Measurements from ENCODE around the gene ADM2.

Gene ADM2

GRCh38 chr22:50456026-50456425 is 25.3 kb upstream of the ADM2 start:
- Histone ChIP-seq H3K4me3 (ENCODE audit: low read length) (no peak overlapping the region), H3K9me3 (replicated peaks; ENCODE audit: insufficient read depth, low read length) (no peaks in the 10 kb centered on the region), H3K79me2 (ENCODE audit: low read length) (no peaks in the 10 kb centered on the region), H3K4me2 (ENCODE audit: low read depth, low read length) (no peak overlapping the region), H3K9ac (ENCODE audit: low read length) (no peak overlapping the region), H4K20me1 (ENCODE audit: insufficient read depth, low read length) (no peaks in the 10 kb centered on the region), H3F3A (ENCODE audit: insufficient read depth, low read length) (no peaks in the 10 kb centered on the region), H3K27me3 (replicated peaks; ENCODE audit: insufficient read depth, low read length) (no peaks in the 10 kb centered on the region), H2AFZ (ENCODE audit: low read length) (no peak overlapping the region), H3K4me1 (ENCODE audit: low read length) (no peaks in the 10 kb centered on the region), H3K9me2 (replicated peaks; ENCODE audit: insufficient read depth, low read length) (no peaks in the 10 kb centered on the region), H3K36me3 (replicated peaks; ENCODE audit: insufficient read depth, low read length) (no peaks in the 10 kb centered on the region), H3K27ac (ENCODE audit: low read length) (no peak overlapping the region)
- TF ChIP-seq EZH2phosphoT487 (IDR thresholded peaks at IDR 0.05; ENCODE audit: low read length) (no peak), EZH2 (optimal IDR thresholded peaks at IDR 0.05; ENCODE audit: low read depth, low read length) (no peak), CTCF (IDR thresholded peaks at IDR 0.05; ENCODE audit: low read length) (no peak)
- DNase-seq, result no peak

DNA sequence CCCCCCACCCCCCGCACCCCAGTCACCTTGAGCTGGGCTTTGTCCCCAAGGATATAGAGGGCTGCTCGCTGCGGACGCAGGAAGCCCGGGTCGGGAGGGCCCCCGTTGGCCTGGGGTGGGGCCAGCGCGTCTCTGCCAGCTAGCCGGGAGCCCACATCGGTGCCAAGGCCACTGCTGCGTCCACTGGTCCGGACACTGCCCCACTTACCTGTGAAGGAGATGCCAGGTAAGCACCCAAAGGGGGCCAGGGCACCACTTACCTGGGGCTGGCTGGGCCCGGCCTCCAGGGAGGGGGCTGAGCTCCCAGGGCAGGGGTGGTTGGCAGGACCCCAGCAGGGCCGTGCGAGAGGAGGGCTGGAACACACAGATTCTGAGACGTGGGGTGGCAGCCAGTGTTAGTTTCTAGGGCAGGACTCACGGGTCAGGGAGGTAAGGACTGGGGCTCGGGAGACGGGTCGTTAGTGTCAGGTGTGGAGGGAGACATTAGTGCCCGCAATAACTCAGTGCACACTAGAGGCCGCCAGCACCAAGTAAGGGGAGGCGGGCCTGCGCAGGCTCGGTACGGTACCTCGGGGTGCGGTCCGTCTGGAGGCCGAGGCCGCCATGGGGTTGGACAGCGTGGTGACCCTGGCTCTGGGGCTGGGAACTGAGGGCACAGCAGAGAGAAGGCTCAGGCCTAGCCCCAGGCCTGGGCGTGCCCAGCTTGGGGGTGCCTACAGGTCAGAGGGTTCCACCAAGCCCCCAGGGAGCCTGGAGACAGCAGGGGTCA is 24.7 kb upstream of the ADM2 start:
- no peak overlapping the region for H3K9ac ChIP-seq (ENCODE audit: low read length)
- no peaks in the 10 kb centered on the region for H4K20me1 ChIP-seq (ENCODE audit: insufficient read depth, low read length)

GRCh38 chr22:50459016-50459415 is 22.3 kb upstream of the ADM2 start:
- TF ChIP-seq CTCF (IDR thresholded peaks at IDR 0.05; ENCODE audit: low read length) (no peak), EZH2phosphoT487 (IDR thresholded peaks at IDR 0.05; ENCODE audit: low read length) (no peak), EZH2 (optimal IDR thresholded peaks at IDR 0.05; ENCODE audit: low read depth, low read length) (no peak)
- Histone ChIP-seq H3F3A (ENCODE audit: insufficient read depth, low read length) (no peaks in the 10 kb centered on the region), H3K79me2 (ENCODE audit: low read length) (no peaks in the 10 kb centered on the region), H3K4me2 (ENCODE audit: low read depth, low read length) (no peak overlapping the region), H3K4me1 (ENCODE audit: low read length) (no peaks in the 10 kb centered on the region), H3K27me3 (replicated peaks; ENCODE audit: insufficient read depth, low read length) (no peaks in the 10 kb centered on the region), H4K20me1 (ENCODE audit: insufficient read depth, low read length) (no peaks in the 10 kb centered on the region), H3K9ac (ENCODE audit: low read length) (no peak overlapping the region), H2AFZ (ENCODE audit: low read length) (no peak overlapping the region), H3K9me2 (replicated peaks; ENCODE audit: insufficient read depth, low read length) (no peaks in the 10 kb centered on the region), H3K4me3 (ENCODE audit: low read length) (no peak overlapping the region), H3K27ac (ENCODE audit: low read length) (no peak overlapping the region), H3K36me3 (replicated peaks; ENCODE audit: insufficient read depth, low read length) (no peaks in the 10 kb centered on the region; the same call in none of the 2 replicates), H3K9me3 (replicated peaks; ENCODE audit: insufficient read depth, low read length) (no peaks in the 10 kb centered on the region)
- DNase-seq, result no peak

More for the DNA sequence above, 24.7 kb upstream of the ADM2 start:
- TF ChIP-seq EZH2 (optimal IDR thresholded peaks at IDR 0.05; ENCODE audit: low read depth, low read length) (no peak), CTCF (IDR thresholded peaks at IDR 0.05; ENCODE audit: low read length) (peak; percentile 25), EZH2phosphoT487 (IDR thresholded peaks at IDR 0.05; ENCODE audit: low read length) (no peak)
- Histone ChIP-seq H3K4me3 (ENCODE audit: low read length) (no peak overlapping the region), H3K36me3 (replicated peaks; ENCODE audit: insufficient read depth, low read length) (no peaks in the 10 kb centered on the region), H3K9me3 (replicated peaks; ENCODE audit: insufficient read depth, low read length) (no peaks in the 10 kb centered on the region), H3K4me1 (ENCODE audit: low read length) (no peaks in the 10 kb centered on the region), H3K9me2 (replicated peaks; ENCODE audit: insufficient read depth, low read length) (no peaks in the 10 kb centered on the region), H3F3A (ENCODE audit: insufficient read depth, low read length) (no peaks in the 10 kb centered on the region), H3K79me2 (ENCODE audit: low read length) (no peaks in the 10 kb centered on the region), H3K4me2 (ENCODE audit: low read depth, low read length) (no peak overlapping the region), H2AFZ (ENCODE audit: low read length) (no peak overlapping the region), H3K27ac (ENCODE audit: low read length) (no peak overlapping the region), H3K27me3 (replicated peaks; ENCODE audit: insufficient read depth, low read length) (no peaks in the 10 kb centered on the region)
- DNase-seq, result no peak
